AG09319 (cell line): ENCODE measurements around the gene WDFY3.

Experiments used
- DNase-seq: peaks from one replicate; pipeline ENCODE4 v3.0.0-alpha.2; 2010; ENCODE audit warnings: low read depth; ENCODE audit errors: extremely low read depth
- CTCF ChIP-seq: IDR thresholded peaks from 2 replicates; pipeline ENCODE4 v1.5.1; 2011; ENCODE audit warnings: low read depth, mild to moderate bottlenecking, inconsistent platforms, low read length, moderate library complexity

WDFY3 gene

GRCh38 chr4:84964995-84965552 lies 1.4 kb downstream of the WDFY3 start:
- TF ChIP-seq CTCF: no peak
- DNase-seq: no peak

GRCh38 chr4:84962102-84962501 lies 4.4 kb downstream of the WDFY3 start:
- no peak for DNase-seq
- TF ChIP-seq CTCF: no peak

- DNase-seq: no peak
- TF ChIP-seq CTCF: no peak
Measured at GRCh38 chr4:84958434-84958833, 8.1 kb downstream of the WDFY3 start.

GRCh38 chr4:84957514-84958420 lies 8.7 kb downstream of the WDFY3 start:
- no peak for TF ChIP-seq CTCF
- DNase-seq: no peak

- no peak for TF ChIP-seq CTCF
- DNase-seq: no peak
Measured at GRCh38 chr4:84956014-84956413, 10.5 kb downstream of the WDFY3 start.

- no peak for TF ChIP-seq CTCF
- no peak for DNase-seq
Measured at GRCh38 chr4:84954982-84955567, 11.4 kb downstream of the WDFY3 start.

- no peak for DNase-seq
- TF ChIP-seq CTCF: no peak
Measured at GRCh38 chr4:84952776-84953175, 13.7 kb downstream of the WDFY3 start.
